ENCODE data around the gene UBB.

- no peak for TF ChIP-seq CTCF (IDR thresholded peaks at IDR 0.05)
- no peak for TF ChIP-seq POLR2A (IDR thresholded peaks at IDR 0.05)
These were observed 51.1 kb downstream of the UBB start for GRCh38 chr17:16432017-16432416.

Measured in adrenal gland (tissue), 5 donors.